Endothelial cell of umbilical vein (primary cell): ENCODE measurements around the gene ZNF627. TPM values are rescaled to one million over a fixed set of nuclear protein-coding genes. Genes with fewer than 3 reads are reported as not detected.

Source experiments
- BruUV-seq: library from RNA; stranded (reverse); fragments of 400-500 nt; replicated peaks from 2 replicates; lab custom pipeline; 2021; lab: Mats Ljungman, UMichigan
- CTCF ChIA-PET: fragments of 300-600, 350-600 bp; sonication (Branson Sonifier 250); formaldehyde crosslinking; loops from one replicate; lab custom pipeline; 2021; ENCODE audit warnings: antibody characterized with exemption, inconsistent platforms; lab: Charles Lee
- POLR2A ChIA-PET: fragments of 300-600, 350-600 bp; sonication (Branson Sonifier 250); formaldehyde crosslinking; loops from one replicate; lab custom pipeline; 2021; ENCODE audit warnings: antibody characterized with exemption, inconsistent platforms; lab: Charles Lee
- DNase-seq: peaks from one replicate; pipeline ENCODE4 v3.0.0-alpha.2; 2011; ENCODE audit warnings: low read depth, low spot score
- FAIRE-seq: peaks from 2 replicates; lab custom pipeline; 2011; peaks lifted over from hg19 to GRCh38; lab: Jason Lieb, UNC
- H2AFZ ChIP-seq: 2 replicates; pipeline ENCODE4 v1.6.0; 2012; ENCODE audit warnings: low read depth, low read length, control low read depth, inconsistent platforms
- H3K27ac ChIP-seq: 2 replicates; pipeline ENCODE4 v1.5.1; 2011; ENCODE audit warnings: low read depth, mild to moderate bottlenecking, control low read depth, low read length, moderate library complexity; ENCODE audit not compliant: insufficient read depth
- H3K27me3 ChIP-seq, 2 experiments: 2 replicates each; pipeline versions ENCODE4 v1.6.0 to v1.6.1; 2011; ENCODE audit warnings: low read length in 2 of 2, mixed read lengths in 1 of 2; ENCODE audit not compliant: control insufficient read depth in 2 of 2, insufficient read depth in 2 of 2
- H3K36me3 ChIP-seq, 2 experiments: 2 replicates in 1 of 2; 3 replicates in 1 of 2; pipeline ENCODE4 v1.5.1; 2011; ENCODE audit warnings: low read length in 2 of 2, mild to moderate bottlenecking in 1 of 2, moderate library complexity in 1 of 2; ENCODE audit not compliant: control insufficient read depth in 2 of 2, insufficient read depth in 2 of 2; ENCODE audit errors: extremely low read depth in 1 of 2
- H3K4me1 ChIP-seq: 3 replicates; pipeline ENCODE4 v1.5.1; 2011; ENCODE audit warnings: mild to moderate bottlenecking, low read length; ENCODE audit not compliant: control insufficient read depth, insufficient read depth; ENCODE audit errors: extremely low read depth
- H3K4me2 ChIP-seq: 2 replicates; pipeline ENCODE4 v1.6.1; 2011; ENCODE audit warnings: low read length, control low read depth, mixed read lengths; ENCODE audit not compliant: insufficient read depth
- H3K4me3 ChIP-seq, 3 experiments: fragments of 200-600 bp in 1 of 3; sonication (generic), shearing (Covaris generic) in 1 of 3; replicated peaks in 1 of 3; 2 replicates each; pipeline ENCODE4 v1.5.1; 2011 to 2016; ENCODE audit warnings: control low read depth in 3 of 3, low read length in 3 of 3, mild to moderate bottlenecking in 2 of 3, inconsistent platforms in 1 of 3, low read depth in 1 of 3, moderate library complexity in 1 of 3; ENCODE audit not compliant: insufficient read depth in 1 of 3
- H3K79me2 ChIP-seq: 2 replicates; pipeline ENCODE4 v1.6.0; 2012; ENCODE audit warnings: low read length, inconsistent platforms; ENCODE audit not compliant: control insufficient read depth, insufficient read depth
- H3K9ac ChIP-seq: replicated peaks from 2 replicates; pipeline ENCODE3; 2011; ENCODE audit warnings: low read length, control low read depth; ENCODE audit not compliant: insufficient read depth; ENCODE audit errors: extremely low read depth
- H3K9me1 ChIP-seq: replicated peaks from 3 replicates; pipeline ENCODE4 v1.6.0; 2011; ENCODE audit warnings: mild to moderate bottlenecking, low read length; ENCODE audit not compliant: control insufficient read depth, insufficient read depth; ENCODE audit errors: extremely low read depth
- H3K9me3 ChIP-seq: replicated peaks from 2 replicates; pipeline ENCODE4 v1.5.1; 2012; ENCODE audit warnings: low read length, inconsistent platforms; ENCODE audit not compliant: control insufficient read depth, insufficient read depth
- H4K20me1 ChIP-seq: replicated peaks from 2 replicates; pipeline ENCODE3; 2011; ENCODE audit warnings: mild to moderate bottlenecking, low read length; ENCODE audit not compliant: control insufficient read depth, insufficient read depth; ENCODE audit errors: extremely low read depth
- CTCF ChIP-seq, 2 donors: IDR thresholded peaks; 1 replicate in 1 of 2; 2 replicates in 1 of 2; pipeline ENCODE4 v1.5.1; 2011; ENCODE audit warnings: low read length in 2 of 2, mild to moderate bottlenecking in 2 of 2, moderate library complexity in 2 of 2, control low read depth in 1 of 2, inconsistent platforms in 1 of 2, low read depth in 1 of 2; ENCODE audit not compliant: insufficient read depth in 1 of 2; ENCODE audit errors: extremely low read depth in 1 of 2
- EZH2 ChIP-seq: IDR thresholded peaks from 2 replicates; pipeline ENCODE4 v1.6.1; 2012; ENCODE audit warnings: borderline replicate concordance, low read depth, mild to moderate bottlenecking, moderate library complexity, low read length, inconsistent platforms; ENCODE audit not compliant: severe bottlenecking
- FOS ChIP-seq: IDR thresholded peaks from 2 replicates; pipeline ENCODE4 v1.6.1; 2011; ENCODE audit warnings: mild to moderate bottlenecking, low read length, moderate library complexity, borderline replicate concordance; ENCODE audit not compliant: insufficient read depth
- GATA2 ChIP-seq: IDR thresholded peaks from 2 replicates; pipeline ENCODE4 v1.7.0; 2011; ENCODE audit warnings: low read depth, mild to moderate bottlenecking, moderate library complexity, mixed read lengths, low read length; ENCODE audit not compliant: insufficient read length, insufficient read depth
- JUN ChIP-seq: IDR thresholded peaks from 2 replicates; pipeline ENCODE4 v1.6.1; 2011; ENCODE audit warnings: borderline replicate concordance, low read depth; ENCODE audit not compliant: insufficient read length, insufficient read depth
- MAX ChIP-seq: IDR thresholded peaks from 2 replicates; pipeline ENCODE4 v1.6.1; 2011; ENCODE audit not compliant: insufficient read depth, insufficient read length
- MYC ChIP-seq: IDR thresholded peaks from one replicate; pipeline ENCODE4 v1.6.1; 2011; ENCODE audit warnings: mild to moderate bottlenecking, low read depth, low read length
- POLR2A ChIP-seq: IDR thresholded peaks from 2 replicates; pipeline ENCODE4 v1.6.1; 2012; ENCODE audit warnings: low read depth, mild to moderate bottlenecking, control low read depth, low read length
- POLR2AphosphoS5 ChIP-seq: IDR thresholded peaks from 2 replicates; pipeline ENCODE4 v1.6.1; 2012; ENCODE audit warnings: low read depth, mild to moderate bottlenecking, control low read depth, low read length, moderate library complexity; ENCODE audit not compliant: insufficient read depth
- dilution Hi-C: fragments of 300-500 bp; cut with MboI; formaldehyde crosslinking; loops from one replicate; pipeline ENCODE4 v1.15.0; 2019; ENCODE audit warnings: low sequenced_read_pairs; ENCODE audit not compliant: extremely low pct_ligation_motif_present
- intact Hi-C: fragments of 100-400 bp; cut with micrococcal nuclease; formaldehyde crosslinking; loops from one replicate; pipeline ENCODE4 v1.10.0; 2022
- polyA plus RNA-seq, 4 experiments: library from polyadenylated mRNA; depleted of rRNA in 3 of 4; stranded (reverse) in 3 of 4; unstranded in 1 of 4; fragments of >200 nt; gene quantifications; 2 replicates each; pipeline versions ENCODE4 v1.2.1 to v1.2.3, GENCODE V29; 2011 to 2012; ENCODE audit warnings: missing spikeins in 1 of 4
- total RNA-seq: library from RNA; stranded (reverse); gene quantifications from 2 replicates; pipeline ENCODE4 v1.2.3, GENCODE V29; 2021

ZNF627 gene
- total and polyA plus RNA-seq, 2 donors (not counting 3 experiments of a cell fraction or from before 2014, with no cell fraction given), result 5.6 to 9.7 TPM

- intact Hi-C loops (loop anchor here (10.0 kb wide), 1 partner anchor 391 kb away; no protein-coding TSS in a partner anchor), dilution Hi-C loops (no loop called here)
- TF ChIP-seq MYC, result no peak
- no peak for TF ChIP-seq POLR2AphosphoS5
- TF ChIP-seq POLR2A, result no peak
- no peak for TF ChIP-seq FOS
- TF ChIP-seq EZH2, result no peak
- TF ChIP-seq JUN, result no peak
- TF ChIP-seq GATA2, result no peak
- no peak for TF ChIP-seq MAX
- no peak for TF ChIP-seq CTCF (IDR thresholded peaks at IDR 0.05; ENCODE audit: extremely low read depth in 1 of 2, insufficient read depth in 1 of 2, low read depth in 1 of 2, low read length in 2 of 2)
- Histone ChIP-seq H3K27ac (no peak overlapping the region), H3K36me3 (no peaks in the 10 kb centered on the region), H3K9me1 (no peaks in the 10 kb centered on the region), H3K4me1 (peaks cover 8% of the 10 kb centered on the region), H2AFZ (no peak overlapping the region), H3K79me2 (peaks cover 17% of the 10 kb centered on the region), H4K20me1 (no peaks in the 10 kb centered on the region), H3K27me3 (no peaks in the 10 kb centered on the region), H3K9me3 (no peaks in the 10 kb centered on the region), H3K4me3 (no peak overlapping the region), H3K4me2 (no peak overlapping the region), H3K9ac (no peak overlapping the region)
- no peak for FAIRE-seq
- DNase-seq, result no peak
- BruUV-seq, result no TSS peak
- ChIA-PET CTCF (interaction anchor here (1.0 to 1.6 kb wide), 2 partner anchors 32 to 35 kb away, joined by 4 read pairs; partner anchors contain the start of gene ELOF1), POLR2A (interaction anchor here (0.7 kb wide), 1 partner anchor 300 kb away, joined by 3 read pairs; no protein-coding TSS in a partner anchor)
Measured at GRCh38 chr19:11594084-11594483, 3.2 kb upstream of the ZNF627 start.
